IMR-90 (cell line): ENCODE measurements around the gene HMGCS2. TPM values are rescaled to one million over a fixed set of nuclear protein-coding genes. Genes with fewer than 3 reads are reported as not detected.

Experiments
- ATAC-seq: fragments of 200-7000 bp; cut with Tn5 transposase; 2 replicates; pipeline ENCODE4 v1.9.1; 2020; ENCODE audit warnings: low read depth, mild to moderate bottlenecking, moderate library complexity
- BruUV-seq: library from RNA; stranded (reverse); fragments of 400-500 nt; replicated peaks from 2 replicates; lab custom pipeline; 2021; lab: Mats Ljungman, UMichigan
- CTCF ChIA-PET: fragments of 300-600 bp; formaldehyde crosslinking; extraction: SDS; loops from one replicate; lab custom pipeline; 2021; ENCODE audit warnings: antibody characterized with exemption; lab: Yijun Ruan, JAX
- POLR2A ChIA-PET: fragments of 300-600 bp; sonication (Branson Sonifier 250); formaldehyde crosslinking; loops from one replicate; lab custom pipeline; 2022; ENCODE audit warnings: antibody characterized with exemption; ENCODE audit not compliant: unreplicated experiment; lab: Charles Lee
- DNase-seq: peaks from one replicate; pipeline ENCODE4 v3.0.0; 2013
- H2AFZ ChIP-seq: replicated peaks from 2 replicates; pipeline ENCODE3; 2013; ENCODE audit warnings: low read length, mild to moderate bottlenecking; ENCODE audit not compliant: poor library complexity
- H2AK5ac ChIP-seq: 2 replicates; pipeline ENCODE4 v1.6.1; 2013; ENCODE audit warnings: low read depth, low read length, inconsistent platforms
- H2AK9ac ChIP-seq: replicated peaks from 2 replicates; pipeline ENCODE3; 2013; ENCODE audit warnings: mild to moderate bottlenecking, low read depth, low read length, moderate library complexity; ENCODE audit not compliant: poor library complexity
- H2BK120ac ChIP-seq: 2 replicates; pipeline ENCODE4 v1.6.1; 2013; ENCODE audit warnings: low read depth, low read length, inconsistent platforms
- H2BK15ac ChIP-seq: 3 replicates; pipeline ENCODE4 v1.6.1; 2013; ENCODE audit warnings: low read depth, low read length, inconsistent platforms
- H2BK20ac ChIP-seq: 2 replicates; pipeline ENCODE4 v1.6.1; 2013; ENCODE audit warnings: low read depth, mild to moderate bottlenecking, inconsistent platforms, low read length, moderate library complexity
- H2BK5ac ChIP-seq: 2 replicates; pipeline ENCODE4 v1.6.1; 2013; ENCODE audit warnings: mild to moderate bottlenecking, low read depth, low read length, inconsistent platforms; ENCODE audit not compliant: poor library complexity, severe bottlenecking
- H3K14ac ChIP-seq: replicated peaks from 2 replicates; pipeline ENCODE4 v1.6.1; 2013; ENCODE audit warnings: low read depth, low read length, inconsistent platforms
- H3K18ac ChIP-seq: 2 replicates; pipeline ENCODE4 v1.6.1; 2013; ENCODE audit warnings: low read depth, low read length, control low read depth
- H3K23ac ChIP-seq: 2 replicates; pipeline ENCODE4 v1.6.1; 2013; ENCODE audit warnings: low read depth, low read length, inconsistent platforms
- H3K27ac ChIP-seq: 2 replicates; pipeline ENCODE4 v1.5.1; 2013; ENCODE audit warnings: mild to moderate bottlenecking, control low read depth, low read length; ENCODE audit not compliant: insufficient read depth
- H3K27me3 ChIP-seq: 2 replicates; pipeline ENCODE4 v1.6.1; 2013; ENCODE audit warnings: low read length; ENCODE audit not compliant: control insufficient read depth, insufficient read depth
- H3K36me3 ChIP-seq: 2 replicates; pipeline ENCODE4 v1.6.1; 2013; ENCODE audit warnings: low read length, mixed read lengths; ENCODE audit not compliant: control insufficient read depth, insufficient read depth
- H3K4ac ChIP-seq: 2 replicates; pipeline ENCODE4 v1.6.1; 2013; ENCODE audit warnings: low read depth, low read length, inconsistent platforms
- H3K4me1 ChIP-seq: 2 replicates; pipeline ENCODE4 v1.6.1; 2013; ENCODE audit warnings: low read length, mixed read lengths; ENCODE audit not compliant: control insufficient read depth, insufficient read depth
- H3K4me2 ChIP-seq: 2 replicates; pipeline ENCODE4 v1.6.1; 2013; ENCODE audit warnings: low read depth, mild to moderate bottlenecking, control low read depth, low read length, moderate library complexity
- H3K4me3 ChIP-seq: 2 replicates; pipeline ENCODE4 v1.5.1; 2013; ENCODE audit warnings: low read depth, mild to moderate bottlenecking, control low read depth, low read length, moderate library complexity; ENCODE audit not compliant: insufficient read depth
- H3K56ac ChIP-seq: 2 replicates; pipeline ENCODE4 v1.6.1; 2013; ENCODE audit warnings: low read length, inconsistent platforms; ENCODE audit not compliant: insufficient read depth; ENCODE audit errors: extremely low read depth
- H3K79me1 ChIP-seq, 2 experiments: 2 replicates each; pipeline ENCODE4 v1.6.1; 2013; ENCODE audit warnings: low read length in 2 of 2, inconsistent platforms in 1 of 2, low read depth in 1 of 2
- H3K9ac ChIP-seq: 2 replicates; pipeline ENCODE4 v1.6.1; 2013; ENCODE audit warnings: low read depth, low read length, control low read depth
- H3K9me1 ChIP-seq: 2 replicates; pipeline ENCODE4 v1.6.1; 2013; ENCODE audit warnings: low read length, inconsistent platforms; ENCODE audit not compliant: insufficient read depth
- H3K9me3 ChIP-seq: 2 replicates; pipeline ENCODE4 v1.6.1; 2013; ENCODE audit warnings: low read length; ENCODE audit not compliant: control insufficient read depth, insufficient read depth
- H4K20me1 ChIP-seq: 2 replicates; pipeline ENCODE4 v1.6.1; 2013; ENCODE audit warnings: low read length, inconsistent platforms; ENCODE audit not compliant: insufficient read depth
- H4K5ac ChIP-seq: 2 replicates; pipeline ENCODE4 v1.6.1; 2013; ENCODE audit warnings: mild to moderate bottlenecking, low read depth, low read length, control low read depth
- H4K8ac ChIP-seq, 2 experiments: 2 replicates each; pipeline ENCODE4 v1.6.1; 2013; ENCODE audit warnings: low read depth in 2 of 2, low read length in 2 of 2, control low read depth in 1 of 2, inconsistent platforms in 1 of 2
- H4K91ac ChIP-seq: 2 replicates; pipeline ENCODE4 v1.6.1; 2013; ENCODE audit warnings: low read depth, low read length, inconsistent platforms; ENCODE audit not compliant: insufficient read depth
- BHLHE40 ChIP-seq: fragments of 150-350 bp; IDR thresholded peaks from 2 replicates; pipeline ENCODE4 v1.6.1; 2016; ENCODE audit warnings: mild to moderate bottlenecking, low read depth, low read length
- CEBPB ChIP-seq: IDR thresholded peaks from 2 replicates; pipeline ENCODE4 v1.6.1; 2012; ENCODE audit warnings: low read depth, low read length, improper control_type of control experiment
- CHD1 ChIP-seq: IDR thresholded peaks from 2 replicates; pipeline ENCODE4 v1.6.1; 2012; ENCODE audit warnings: low read depth, low read length, improper control_type of control experiment
- CTCF ChIP-seq: conservative IDR thresholded peaks from 2 replicates; pipeline ENCODE4 v1.5.1; 2012; ENCODE audit warnings: mild to moderate bottlenecking, low read depth, low read length, improper control_type of control experiment
- ELK1 ChIP-seq: fragments of 150-350 bp; IDR thresholded peaks from 2 replicates; pipeline ENCODE4 v1.6.1; 2016; ENCODE audit warnings: low read depth, mild to moderate bottlenecking, low read length, moderate library complexity, borderline replicate concordance
- FOS ChIP-seq: fragments of 150-350 bp; IDR thresholded peaks from 2 replicates; pipeline ENCODE4 v1.6.1; 2016; ENCODE audit warnings: low read depth, low read length
- MAFK ChIP-seq: IDR thresholded peaks from 2 replicates; pipeline ENCODE4 v1.6.1; 2012; ENCODE audit warnings: low read depth, low read length, improper control_type of control experiment
- MAZ ChIP-seq: IDR thresholded peaks from 2 replicates; pipeline ENCODE4 v1.6.1; 2012; ENCODE audit warnings: low read depth, mild to moderate bottlenecking, low read length, improper control_type of control experiment, moderate library complexity, borderline replicate concordance
- MXI1 ChIP-seq: IDR thresholded peaks from 2 replicates; pipeline ENCODE4 v1.6.1; 2012; ENCODE audit warnings: low read depth, mild to moderate bottlenecking, low read length, moderate library complexity, borderline replicate concordance
- NFE2L2 ChIP-seq: fragments of 150-350 bp; IDR thresholded peaks from 2 replicates; pipeline ENCODE4 v1.6.1; 2016; ENCODE audit warnings: low read depth, mild to moderate bottlenecking, low read length
- POLR2A ChIP-seq: IDR thresholded peaks from 2 replicates; pipeline ENCODE4 v1.6.1; 2012; ENCODE audit warnings: mild to moderate bottlenecking, low read depth, low read length
- RAD21 ChIP-seq: IDR thresholded peaks from 2 replicates; pipeline ENCODE4 v1.6.1; 2012; ENCODE audit warnings: low read length, improper control_type of control experiment
- RCOR1 ChIP-seq: IDR thresholded peaks from 2 replicates; pipeline ENCODE4 v1.6.1; 2012; ENCODE audit warnings: mild to moderate bottlenecking, low read length, improper control_type of control experiment; ENCODE audit not compliant: insufficient replicate concordance
- RFX5 ChIP-seq: IDR thresholded peaks from 2 replicates; pipeline ENCODE4 v1.8.0; 2012; ENCODE audit warnings: low read depth, mild to moderate bottlenecking, low read length, moderate library complexity
- SMC3 ChIP-seq: fragments of 150-350 bp; IDR thresholded peaks from 2 replicates; pipeline ENCODE4 v1.6.1; 2016; ENCODE audit warnings: low read depth, mild to moderate bottlenecking, antibody characterized with exemption, low read length, moderate library complexity
- USF2 ChIP-seq: fragments of 150-350 bp; IDR thresholded peaks from 2 replicates; pipeline ENCODE4 v1.6.1; 2017; ENCODE audit warnings: mild to moderate bottlenecking, antibody characterized with exemption, low read length, low read depth
- WGBS, 2 experiments: methylation state at CpG; one replicate each; pipeline versions ENCODE4 v1.1.5 to v1.1.7; 2013; ENCODE audit warnings: missing lambda C conversion rate in 2 of 2; ENCODE audit not compliant: insufficient read length in 1 of 2; ENCODE audit errors: extremely low coverage in 2 of 2; 5-methylcytosine and 5-hydroxymethylcytosine counted together
- dilution Hi-C: fragments of 300-500 bp; cut with HindIII; formaldehyde crosslinking; loops from one replicate; pipeline ENCODE4 v1.14.3; 2018; ENCODE audit warnings: low sequenced_read_pairs; ENCODE audit not compliant: unreplicated experiment
- in situ Hi-C: fragments of 300-500 bp; cut with MboI; formaldehyde crosslinking; loops from 3 replicates; pipeline ENCODE4 v1.14.3; 2019; ENCODE audit warnings: low sequenced_read_pairs, inconsistent platforms, mixed read lengths
- intact Hi-C: fragments of 100-400 bp; cut with micrococcal nuclease; formaldehyde crosslinking; loops from 2 replicates; pipeline ENCODE4 v1.10.0; 2022
- polyA plus RNA-seq, 3 experiments: library from polyadenylated mRNA; depleted of rRNA; stranded (reverse); fragments of >200 nt; gene quantifications; 2 replicates each; pipeline ENCODE4 v1.2.3, GENCODE V29; 2012; ENCODE audit warnings: low replicate concordance in 1 of 3
- total RNA-seq: library from RNA; depleted of rRNA; stranded (reverse); fragments of >200 nt; gene quantifications from 2 replicates; pipeline ENCODE4 v1.2.3, GENCODE V29; 2012

HMGCS2 gene
- total and polyA plus RNA-seq, 2 of the 4 experiments (the other 2 are of a cell fraction), result not detected

DNA sequence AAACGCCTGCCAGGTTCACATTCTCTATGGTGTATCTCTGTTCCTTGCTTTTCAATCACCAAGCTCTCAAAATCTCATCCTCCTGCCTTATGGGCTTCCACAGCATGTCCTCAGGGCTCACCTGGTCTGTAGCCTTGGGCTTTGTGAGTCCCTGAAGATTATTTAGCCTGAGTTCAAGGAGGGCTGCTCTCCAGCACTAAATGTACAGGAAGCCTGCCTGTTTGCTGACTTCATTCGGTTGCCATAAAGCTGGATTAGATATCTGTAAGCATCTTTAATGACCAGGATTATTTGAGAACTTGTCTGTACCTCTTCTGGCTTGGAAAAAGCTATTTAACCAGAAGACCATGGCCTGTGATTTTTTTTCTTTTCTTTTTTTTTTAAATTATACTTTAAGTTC is 49.5 kb upstream of the HMGCS2 start:
- H3K14ac ChIP-seq, result no peak overlapping the region
- H3K4ac ChIP-seq, result no peak overlapping the region
- H4K20me1 ChIP-seq, result no peaks in the 10 kb centered on the region
- H3K4me3 ChIP-seq, result no peak overlapping the region
- peaks cover 6% of the 10 kb centered on the region; the same call in 1 of the 2 replicates for H3K4me1 ChIP-seq
- H3K9me3 ChIP-seq, result no peaks in the 10 kb centered on the region
- H3K27ac ChIP-seq, result no peak overlapping the region
- CTCF ChIA-PET, result no interaction called here
- in situ Hi-C loops (loop anchor here (10.0 kb wide), 1 partner anchor 63 kb away; no protein-coding TSS in a partner anchor), dilution Hi-C loops (no loop called here), intact Hi-C loops (no loop called here)
- no peak overlapping the region for H4K8ac ChIP-seq
- H2AFZ ChIP-seq, result no peak overlapping the region
- no peak overlapping the region for H2BK15ac ChIP-seq
- no peak overlapping the region for H2BK5ac ChIP-seq
- no peak overlapping the region for H3K56ac ChIP-seq
- DNase-seq (no peak), ATAC-seq (no peak)
- H4K5ac ChIP-seq, result no peak overlapping the region
- no peak overlapping the region for H3K4me2 ChIP-seq
- TF ChIP-seq MAFK (no peak), RFX5 (no peak), RCOR1 (no peak), FOS (no peak), RAD21 (no peak), USF2 (no peak), CEBPB (no peak), MXI1 (no peak), POLR2A (no peak), SMC3 (no peak), NFE2L2 (no peak), BHLHE40 (no peak), MAZ (no peak), ELK1 (no peak), CHD1 (no peak), CTCF (no peak)
- no CpG with 5 or more reads among the region's 2 CpGs for WGBS, 2 experiments
- no peak overlapping the region for H3K9ac ChIP-seq
- no peaks in the 10 kb centered on the region for H3K79me1 ChIP-seq
- H4K91ac ChIP-seq, result no peak overlapping the region
- POLR2A ChIA-PET, result no interaction called here
- H3K23ac ChIP-seq, result no peak overlapping the region
- no peak overlapping the region for H2BK20ac ChIP-seq
- H3K9me1 ChIP-seq, result peaks cover 3% of the 10 kb centered on the region; the same call in 1 of the 2 replicates
- no peaks in the 10 kb centered on the region for H3K36me3 ChIP-seq
- H3K18ac ChIP-seq, result peak overlapping the region; percentile 20; the same call in 1 of the 2 replicates
- no peak overlapping the region for H2AK9ac ChIP-seq
- no peaks in the 10 kb centered on the region; the same call in 1 of the 2 replicates for H3K27me3 ChIP-seq
- no peak overlapping the region for H2BK120ac ChIP-seq
- BruUV-seq, result no TSS peak
- no peak overlapping the region for H2AK5ac ChIP-seq
